ENCODE measurements around the gene TBC1D1.

DNA sequence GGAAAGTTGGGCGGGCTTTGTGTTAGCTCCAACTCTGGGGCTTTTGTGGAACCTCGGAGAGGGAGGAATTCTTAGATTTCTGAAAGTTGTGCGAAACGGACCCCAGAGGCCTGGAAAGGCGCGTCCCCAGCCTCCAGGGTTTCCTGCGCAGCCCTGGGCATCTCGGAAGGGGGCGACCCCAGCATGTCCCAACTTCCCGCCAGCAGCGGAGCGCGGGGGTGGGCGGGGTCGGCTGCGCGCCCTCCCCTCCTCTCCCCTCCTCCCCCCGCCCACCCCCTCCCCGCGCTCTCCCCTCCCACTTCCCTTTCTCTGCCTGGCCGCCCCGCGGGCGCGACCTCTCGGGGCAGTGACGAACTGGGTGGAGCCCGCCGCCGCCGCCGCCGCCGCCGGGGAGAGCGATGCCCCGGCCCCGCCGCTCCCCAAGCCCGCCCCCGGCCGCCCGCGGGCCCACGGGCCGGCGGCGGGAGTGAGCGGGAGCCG is 86.1 kb downstream of the TBC1D1 start:
- no peak for TF ChIP-seq YY1 (IDR thresholded peaks at IDR 0.05; ENCODE audit: insufficient read depth, insufficient read length)
- TF ChIP-seq SUZ12 (IDR thresholded peaks at IDR 0.05; ENCODE audit: extremely low read depth, insufficient read depth, insufficient read length) = no peak
- no peak for TF ChIP-seq ZNF274 (IDR thresholded peaks at IDR 0.05; ENCODE audit: low read depth, low read length)
